ENCODE measurements around the gene NPAS3.

GRCh38 chr14:32900547-32900946, 38.1 kb upstream of the NPAS3 start:
- TF ChIP-seq CTCF (IDR thresholded peaks at IDR 0.05; ENCODE audit: borderline replicate concordance, extremely low read depth, low read length, poor library complexity, severe bottlenecking) (no peak), EZH2 (IDR thresholded peaks at IDR 0.05; ENCODE audit: borderline replicate concordance, low read depth, low read length, severe bottlenecking) (no peak)

All from DND-41 (cell line).